Effector memory CD4-positive, alpha-beta T cell (primary cell): ENCODE data around the gene PLCB4.

ENCODE experiments used
- DNase-seq, 3 donors: peaks; one replicate each; pipeline ENCODE4 v3.0.0-alpha.2; 2020
- H3K27ac ChIP-seq: 2 replicates; pipeline ENCODE4 v1.7.0; 2013; ENCODE audit warnings: mild to moderate bottlenecking, low read length, moderate library complexity; ENCODE audit not compliant: insufficient read depth, poor library complexity, severe bottlenecking
- H3K27me3 ChIP-seq: replicated peaks from 2 replicates; pipeline ENCODE4 v1.7.0; 2013; ENCODE audit warnings: mild to moderate bottlenecking, low read length; ENCODE audit not compliant: insufficient read depth, control insufficient read depth, poor library complexity, severe bottlenecking
- H3K36me3 ChIP-seq: 2 replicates; pipeline ENCODE4 v1.7.0; 2013; ENCODE audit warnings: mild to moderate bottlenecking, low read length, moderate library complexity; ENCODE audit not compliant: control insufficient read depth, insufficient read depth
- H3K4me1 ChIP-seq: 2 replicates; pipeline ENCODE4 v1.7.0; 2013; ENCODE audit warnings: low read length, mild to moderate bottlenecking; ENCODE audit not compliant: control insufficient read depth, insufficient read depth, poor library complexity, severe bottlenecking
- H3K4me3 ChIP-seq: 2 replicates; pipeline ENCODE4 v1.7.0; 2013; ENCODE audit warnings: low read length, low read depth, mild to moderate bottlenecking; ENCODE audit not compliant: insufficient read depth, poor library complexity, severe bottlenecking
- H3K9me3 ChIP-seq: 2 replicates; pipeline ENCODE4 v1.7.0; 2013; ENCODE audit warnings: mild to moderate bottlenecking, low read length, moderate library complexity; ENCODE audit not compliant: control insufficient read depth

Gene PLCB4

GRCh38 chr20:9332791-9333479 lies 264.0 kb downstream of the PLCB4 start:
- Histone ChIP-seq H3K4me1 (no peaks in the 10 kb centered on the region), H3K9me3 (no peaks in the 10 kb centered on the region)

GRCh38 chr20:9334866-9335265 lies 266.0 kb downstream of the PLCB4 start:
- Histone ChIP-seq H3K36me3 (no peaks in the 10 kb centered on the region), H3K27me3 (no peaks in the 10 kb centered on the region), H3K27ac (no peak overlapping the region), H3K9me3 (no peaks in the 10 kb centered on the region), H3K4me3 (no peak overlapping the region), H3K4me1 (no peaks in the 10 kb centered on the region)
- DNase-seq = no peak

More at GRCh38 chr20:9332791-9333479, 264.0 kb downstream of the PLCB4 start:
- Histone ChIP-seq H3K27ac (no peak overlapping the region), H3K27me3 (no peaks in the 10 kb centered on the region), H3K36me3 (no peaks in the 10 kb centered on the region), H3K4me3 (no peak overlapping the region)
- DNase-seq = no peak

GRCh38 chr20:9338101-9338500 lies 269.2 kb downstream of the PLCB4 start:
- Histone ChIP-seq H3K9me3 (no peaks in the 10 kb centered on the region), H3K27me3 (no peaks in the 10 kb centered on the region), H3K4me3 (no peak overlapping the region), H3K4me1 (no peaks in the 10 kb centered on the region), H3K27ac (no peak overlapping the region), H3K36me3 (no peaks in the 10 kb centered on the region)
- no peak for DNase-seq

- H3K9me3 ChIP-seq = no peaks in the 10 kb centered on the region
- no peaks in the 10 kb centered on the region for H3K27me3 ChIP-seq
- no peaks in the 10 kb centered on the region for H3K36me3 ChIP-seq
- no peak overlapping the region for H3K27ac ChIP-seq
- H3K4me3 ChIP-seq = no peak overlapping the region
- DNase-seq = no peak
- no peaks in the 10 kb centered on the region for H3K4me1 ChIP-seq
Measured at GRCh38 chr20:9339708-9340107, 270.8 kb downstream of the PLCB4 start.

- H3K36me3 ChIP-seq = no peaks in the 10 kb centered on the region
- no peaks in the 10 kb centered on the region for H3K4me1 ChIP-seq
- H3K9me3 ChIP-seq = no peaks in the 10 kb centered on the region
- no peak for DNase-seq
- no peak overlapping the region for H3K27ac ChIP-seq
- H3K4me3 ChIP-seq = no peak overlapping the region
- H3K27me3 ChIP-seq = no peaks in the 10 kb centered on the region
Measured at GRCh38 chr20:9342651-9343050, 273.8 kb downstream of the PLCB4 start.

- DNase-seq = no peak
- no peaks in the 10 kb centered on the region for H3K27me3 ChIP-seq
- no peaks in the 10 kb centered on the region for H3K4me1 ChIP-seq
- no peak overlapping the region for H3K27ac ChIP-seq
- no peaks in the 10 kb centered on the region for H3K9me3 ChIP-seq
- no peak overlapping the region for H3K4me3 ChIP-seq
- H3K36me3 ChIP-seq = no peaks in the 10 kb centered on the region
Measured at GRCh38 chr20:9344083-9344920, 275.4 kb downstream of the PLCB4 start.

- Histone ChIP-seq H3K4me3 (no peak overlapping the region), H3K27ac (no peak overlapping the region), H3K9me3 (no peaks in the 10 kb centered on the region), H3K4me1 (no peaks in the 10 kb centered on the region), H3K27me3 (no peaks in the 10 kb centered on the region), H3K36me3 (no peaks in the 10 kb centered on the region)
- DNase-seq = no peak
Measured at GRCh38 chr20:9348316-9348715, 279.4 kb downstream of the PLCB4 start.

- no peak for DNase-seq
- no peak overlapping the region for H3K4me3 ChIP-seq
- H3K9me3 ChIP-seq = no peaks in the 10 kb centered on the region
- no peak overlapping the region for H3K27ac ChIP-seq
- H3K4me1 ChIP-seq = no peaks in the 10 kb centered on the region
- H3K36me3 ChIP-seq = no peaks in the 10 kb centered on the region
- H3K27me3 ChIP-seq = no peaks in the 10 kb centered on the region
Measured at GRCh38 chr20:9348747-9349146, 279.9 kb downstream of the PLCB4 start.

GRCh38 chr20:9349249-9349648 lies 280.4 kb downstream of the PLCB4 start:
- H3K36me3 ChIP-seq = no peaks in the 10 kb centered on the region
- H3K27ac ChIP-seq = no peak overlapping the region
- H3K4me1 ChIP-seq = no peaks in the 10 kb centered on the region
- no peak for DNase-seq
- H3K4me3 ChIP-seq = no peak overlapping the region
- H3K9me3 ChIP-seq = no peaks in the 10 kb centered on the region
- no peaks in the 10 kb centered on the region for H3K27me3 ChIP-seq

GRCh38 chr20:9352739-9353138 lies 283.9 kb downstream of the PLCB4 start:
- DNase-seq = no peak

More at GRCh38 chr20:9352739-9353138, 283.9 kb downstream of the PLCB4 start:
- Histone ChIP-seq H3K9me3 (no peaks in the 10 kb centered on the region), H3K4me3 (no peak overlapping the region), H3K27ac (no peak overlapping the region), H3K4me1 (no peaks in the 10 kb centered on the region), H3K27me3 (no peaks in the 10 kb centered on the region), H3K36me3 (no peaks in the 10 kb centered on the region)
